ENCODE measurements around the gene ZFY.
"Not testable (repeated sequence)": the region's sequence is repeated elsewhere in the genome, so short reads cannot be mapped to it uniquely, and the experiment has no call there.

Gene ZFY

GRCh38 chrY:2979283-2979682, 44.1 kb downstream of the ZFY start:
- no peak for DNase-seq

GRCh38 chrY:2984491-2984890, 49.3 kb downstream of the ZFY start:
- no peak for DNase-seq

DNA sequence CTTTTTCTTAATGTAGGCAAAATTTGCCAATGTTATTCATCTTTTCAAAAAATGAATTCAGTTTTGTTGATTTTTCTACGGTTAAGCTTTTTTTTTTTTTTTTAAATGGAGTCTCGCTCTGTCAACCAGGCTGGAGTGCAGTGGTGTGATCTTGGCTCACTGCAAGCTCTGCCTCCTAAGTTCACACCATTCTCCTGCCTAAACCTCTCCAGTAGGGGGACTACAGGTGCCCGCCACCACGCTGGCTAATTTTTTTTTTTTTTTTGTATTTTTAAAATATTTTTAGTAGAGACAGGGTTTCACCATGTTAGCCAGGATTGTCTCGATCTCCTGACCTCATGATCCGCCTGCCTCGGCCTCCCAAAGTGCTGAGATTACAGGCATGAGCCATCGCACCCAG, 52.0 kb downstream of the ZFY start:
- DNase-seq = not testable (repeated sequence)

DNA sequence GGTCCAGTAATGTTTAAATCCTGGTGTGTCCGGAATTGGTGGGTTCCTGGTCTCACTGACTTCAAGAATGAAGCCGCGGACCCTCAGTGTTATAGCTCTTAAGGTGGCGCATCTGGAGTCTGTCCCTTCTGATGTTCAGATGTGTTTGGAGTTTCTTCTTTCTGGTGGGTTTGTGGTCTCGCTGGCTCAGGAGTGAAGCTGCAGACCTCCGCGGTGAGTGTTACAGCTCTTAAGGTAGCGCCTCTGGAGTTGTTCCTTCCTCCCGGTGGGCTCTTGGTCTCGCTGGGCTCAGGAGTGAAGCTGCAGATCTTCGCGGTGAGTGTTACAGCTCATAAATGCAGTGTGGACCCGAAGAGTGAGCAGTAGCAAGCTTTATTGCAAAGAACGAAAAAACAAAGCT, 62.2 kb downstream of the ZFY start:
- not testable (repeated sequence) for DNase-seq

GRCh38 chrY:3002190-3002589, 67.0 kb downstream of the ZFY start:
- DNase-seq = no peak

- DNase-seq = no peak
Observed at GRCh38 chrY:3002680-3003515, 67.7 kb downstream of the ZFY start.

GRCh38 chrY:3003516-3003830, 68.3 kb downstream of the ZFY start:
- no peak for DNase-seq

GRCh38 chrY:3003846-3004245, 68.7 kb downstream of the ZFY start:
- DNase-seq = no peak

- DNase-seq = not testable (repeated sequence)
Observed at GRCh38 chrY:3006031-3006430, 70.8 kb downstream of the ZFY start.

DNA sequence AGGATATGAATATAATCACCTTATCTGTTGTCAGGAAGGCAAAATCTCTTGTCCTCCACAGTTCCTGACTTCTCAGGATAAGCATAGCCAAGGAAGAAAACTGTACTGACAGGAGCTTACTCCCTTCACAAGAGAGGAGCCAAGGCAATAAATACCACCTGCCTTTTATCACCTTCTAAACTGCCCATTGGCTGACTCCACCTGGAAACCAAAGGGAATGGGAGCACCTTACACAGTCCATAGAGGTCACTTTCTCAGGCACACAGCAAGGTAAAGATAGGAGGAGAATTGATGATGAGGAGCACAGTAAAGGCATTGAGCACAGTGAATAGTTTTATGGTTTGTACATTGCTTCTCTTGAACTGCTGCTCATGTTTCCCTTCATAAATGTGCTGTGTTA, 72.8 kb downstream of the ZFY start:
- no peak for DNase-seq

- DNase-seq = no peak
Observed at GRCh38 chrY:3012226-3012625, 77.0 kb downstream of the ZFY start.

- DNase-seq = no peak
Observed at GRCh38 chrY:3016594-3016993, 81.4 kb downstream of the ZFY start.

DNA sequence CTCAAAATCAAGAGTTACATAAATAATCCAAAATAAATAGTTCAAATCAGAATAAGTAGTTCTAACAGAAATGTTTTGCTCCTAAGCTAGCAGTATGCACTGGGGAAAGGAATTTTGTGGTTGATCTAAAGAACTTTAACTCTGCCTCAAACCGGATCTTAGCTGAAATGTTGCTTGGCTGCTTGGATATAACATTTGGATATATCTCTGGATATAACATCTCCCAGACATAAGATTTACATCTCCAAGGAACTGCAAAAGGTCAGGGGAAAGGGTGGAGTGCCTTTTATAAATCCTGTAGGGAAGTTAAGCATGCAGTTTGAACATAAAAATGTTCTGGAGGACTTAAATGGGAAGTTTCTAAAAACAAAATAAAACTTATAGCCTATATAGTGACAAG, 83.4 kb downstream of the ZFY start:
- DNase-seq = no peak

- DNase-seq = no peak
Observed at GRCh38 chrY:3019584-3019983, 84.4 kb downstream of the ZFY start.

DNA sequence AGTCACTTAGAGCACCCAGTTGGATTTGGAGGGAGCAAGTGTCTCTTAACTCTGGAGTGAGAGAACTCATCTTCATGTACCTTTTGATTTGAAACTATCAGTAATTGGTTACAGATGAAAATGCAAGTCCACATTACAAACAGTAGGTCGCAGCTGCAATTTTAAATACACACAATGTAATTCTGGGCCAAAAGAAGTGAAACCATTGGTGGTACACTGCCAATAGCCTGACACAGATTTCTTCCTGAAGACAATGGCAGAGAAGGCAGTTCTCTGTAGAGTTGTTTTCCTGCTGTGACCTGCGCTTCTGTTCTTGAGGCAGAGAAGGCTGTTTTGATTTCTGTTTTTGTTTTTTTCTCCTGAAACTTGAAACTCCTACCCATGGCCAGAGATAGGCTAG, 86.0 kb downstream of the ZFY start:
- no peak for DNase-seq

GRCh38 chrY:3023606-3024005, 88.4 kb downstream of the ZFY start:
- DNase-seq = no peak

- DNase-seq = no peak
Observed at GRCh38 chrY:3025357-3025756, 90.2 kb downstream of the ZFY start.
